GM12864 (cell line): ENCODE data around the gene NUP93.
A peak's percentile ranks its signal among the peaks of the same experiment; 100 is the strongest.

Source experiments
- DNase-seq: peaks from one replicate; pipeline ENCODE4 v3.0.0-alpha.2; 2011; ENCODE audit warnings: low read depth
- H3K4me3 ChIP-seq: 2 replicates; pipeline ENCODE4 v1.5.1; 2011; ENCODE audit warnings: mild to moderate bottlenecking, low read depth, low read length, control low read depth
- TF ChIP-seq, protein P1 (sequence below): IDR thresholded peaks from 2 replicates; pipeline ENCODE4 v1.5.1; 2011; ENCODE audit warnings: low read depth, mild to moderate bottlenecking, moderate library complexity, low read length, control low read depth, inconsistent platforms; ENCODE audit errors: missing control alignments

Gene NUP93

DNA sequence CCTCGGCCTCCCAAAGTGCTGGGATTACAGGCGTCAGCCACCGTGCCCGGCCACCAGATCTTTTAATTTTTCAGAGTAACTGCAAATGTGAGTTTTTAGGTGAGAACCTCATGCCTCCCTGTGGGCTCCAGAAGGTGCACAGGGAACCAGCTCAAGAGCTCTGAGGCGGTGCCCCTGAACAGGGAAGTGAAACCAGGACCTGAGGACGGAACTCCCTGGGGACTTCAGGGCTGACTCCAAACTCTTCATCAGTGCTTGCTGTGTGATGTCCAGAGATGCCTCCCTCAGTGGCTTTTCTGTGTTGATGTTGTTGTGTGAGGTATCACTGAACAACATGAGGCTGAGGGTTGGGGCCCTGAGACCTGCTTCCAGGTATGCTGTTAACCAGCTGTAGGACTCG, 158.9 kb downstream of the NUP93 start:
- DNase-seq: peak; percentile 66
- H3K4me3 ChIP-seq: no peak overlapping the region

DNA sequence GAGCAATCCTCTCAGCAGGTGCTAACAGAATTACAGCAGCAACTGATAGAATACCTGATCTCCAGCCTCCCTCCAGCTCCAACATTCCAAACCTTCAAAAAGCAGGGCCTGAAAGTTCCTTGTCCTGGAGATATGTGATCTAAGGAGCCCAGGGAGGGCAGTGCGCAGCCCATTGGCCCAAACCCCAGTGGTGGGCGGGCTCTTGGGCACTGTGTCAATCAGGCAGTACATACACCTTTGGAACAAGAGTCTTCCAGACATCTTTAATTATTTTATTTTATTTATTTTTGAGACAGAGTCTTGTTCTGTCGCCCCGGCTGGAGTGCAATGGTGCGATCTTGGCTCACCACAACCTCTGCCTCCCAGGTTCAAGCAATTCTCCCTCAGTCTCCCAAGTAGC, 159.3 kb downstream of the NUP93 start:
- no peak for DNase-seq
- TF ChIP-seq, protein P1, sequence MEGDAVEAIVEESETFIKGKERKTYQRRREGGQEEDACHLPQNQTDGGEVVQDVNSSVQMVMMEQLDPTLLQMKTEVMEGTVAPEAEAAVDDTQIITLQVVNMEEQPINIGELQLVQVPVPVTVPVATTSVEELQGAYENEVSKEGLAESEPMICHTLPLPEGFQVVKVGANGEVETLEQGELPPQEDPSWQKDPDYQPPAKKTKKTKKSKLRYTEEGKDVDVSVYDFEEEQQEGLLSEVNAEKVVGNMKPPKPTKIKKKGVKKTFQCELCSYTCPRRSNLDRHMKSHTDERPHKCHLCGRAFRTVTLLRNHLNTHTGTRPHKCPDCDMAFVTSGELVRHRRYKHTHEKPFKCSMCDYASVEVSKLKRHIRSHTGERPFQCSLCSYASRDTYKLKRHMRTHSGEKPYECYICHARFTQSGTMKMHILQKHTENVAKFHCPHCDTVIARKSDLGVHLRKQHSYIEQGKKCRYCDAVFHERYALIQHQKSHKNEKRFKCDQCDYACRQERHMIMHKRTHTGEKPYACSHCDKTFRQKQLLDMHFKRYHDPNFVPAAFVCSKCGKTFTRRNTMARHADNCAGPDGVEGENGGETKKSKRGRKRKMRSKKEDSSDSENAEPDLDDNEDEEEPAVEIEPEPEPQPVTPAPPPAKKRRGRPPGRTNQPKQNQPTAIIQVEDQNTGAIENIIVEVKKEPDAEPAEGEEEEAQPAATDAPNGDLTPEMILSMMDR: no peak
- H3K4me3 ChIP-seq: no peak overlapping the region

More for the DNA sequence above, 158.9 kb downstream of the NUP93 start:
- TF ChIP-seq, protein P1: no peak

DNA sequence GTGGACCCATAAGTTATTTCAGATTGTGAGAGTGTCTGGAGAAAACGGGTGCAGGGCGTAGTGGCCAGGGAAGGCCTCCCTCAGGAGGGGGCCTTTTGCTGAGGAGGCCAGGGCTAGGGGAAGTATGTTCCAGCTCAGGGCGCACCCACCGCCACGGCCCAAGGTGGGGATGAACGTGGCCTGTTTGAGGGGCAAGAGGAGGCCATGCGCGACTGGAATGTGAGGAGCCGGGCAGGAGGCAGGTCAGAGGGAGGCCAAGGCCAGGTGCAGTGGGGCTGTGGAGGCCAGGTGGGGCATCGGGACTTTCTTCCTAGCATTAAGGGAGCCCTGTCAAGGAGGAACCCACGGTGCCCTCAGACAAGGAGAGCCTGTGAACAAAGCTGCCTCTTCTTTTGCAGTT, 161.8 kb downstream of the NUP93 start:
- no peak overlapping the region for H3K4me3 ChIP-seq
- TF ChIP-seq, protein P1: no peak
- DNase-seq: no peak

DNA sequence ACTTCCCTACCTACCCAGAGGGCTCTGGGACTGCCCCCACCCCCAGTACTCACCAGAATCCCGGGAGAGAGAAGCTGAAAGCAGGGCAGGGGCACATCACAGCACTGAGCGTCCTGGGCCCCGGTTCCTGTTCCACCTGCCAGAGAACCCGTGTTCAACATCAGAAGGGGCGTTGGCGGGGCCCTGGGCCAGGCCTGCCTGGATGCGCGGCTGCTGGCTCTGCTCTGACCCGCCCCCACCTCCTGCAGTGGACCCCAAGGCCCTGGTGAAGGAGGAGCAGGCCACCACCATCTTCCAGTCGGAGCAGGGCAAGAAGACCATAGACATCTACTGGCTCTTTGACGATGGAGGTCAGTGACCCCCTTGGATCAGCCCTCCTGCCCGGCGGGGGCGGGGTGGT, 162.8 kb downstream of the NUP93 start:
- TF ChIP-seq, protein P1: no peak
- no peak overlapping the region for H3K4me3 ChIP-seq
- no peak for DNase-seq

DNA sequence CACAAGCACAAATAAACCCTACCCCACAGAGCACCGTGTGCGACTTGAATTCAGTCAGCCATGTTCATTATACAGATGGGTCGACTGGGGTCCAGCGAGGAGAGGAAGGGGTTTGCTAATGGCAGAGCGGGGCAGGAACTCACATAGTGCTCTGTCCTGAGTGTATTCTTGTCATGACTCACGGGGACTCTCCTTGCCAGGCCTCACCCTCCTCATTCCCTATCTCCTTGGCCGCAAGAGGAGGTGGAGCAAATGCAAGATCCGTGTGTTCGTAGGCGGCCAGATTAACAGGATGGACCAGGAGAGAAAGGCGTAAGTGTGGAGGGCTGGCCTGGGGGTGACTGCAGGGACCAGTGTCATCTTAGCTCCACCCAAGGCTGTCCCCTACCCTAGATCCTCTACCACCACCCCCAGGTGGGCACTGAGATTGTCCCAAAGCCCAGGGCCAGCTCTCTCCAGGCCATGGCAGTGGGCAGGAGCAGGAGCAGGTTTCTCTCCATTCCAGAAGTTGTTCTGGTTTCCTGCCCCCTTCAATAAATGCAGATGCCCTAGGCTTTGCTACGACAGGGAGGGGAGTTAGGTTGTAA, 164.5 kb downstream of the NUP93 start:
- TF ChIP-seq, protein P1: no peak
- H3K4me3 ChIP-seq: no peak overlapping the region

DNA sequence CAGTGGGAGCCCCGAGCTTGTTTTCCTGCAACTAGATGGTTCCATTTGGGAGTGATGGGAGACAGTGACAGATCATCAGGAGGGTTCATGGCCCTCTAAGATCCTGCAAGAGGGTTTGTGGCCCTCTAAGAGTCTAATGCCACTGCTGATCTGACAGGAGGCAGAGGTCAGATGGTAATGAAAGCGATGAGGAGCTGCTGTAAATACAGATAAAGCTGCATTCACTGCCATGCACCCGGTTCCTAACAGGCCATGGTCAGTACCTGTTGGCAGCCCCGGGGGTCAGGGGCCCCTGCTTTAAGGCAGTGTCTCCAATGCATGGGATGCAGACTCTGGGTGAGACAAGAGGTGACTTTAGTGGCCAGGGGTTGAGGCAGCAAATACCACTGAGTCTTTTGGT, 165.9 kb downstream of the NUP93 start:
- no peak overlapping the region for H3K4me3 ChIP-seq
- no peak for DNase-seq
- TF ChIP-seq, protein P1: no peak

More for the DNA sequence above, 164.5 kb downstream of the NUP93 start:
- DNase-seq: no peak

DNA sequence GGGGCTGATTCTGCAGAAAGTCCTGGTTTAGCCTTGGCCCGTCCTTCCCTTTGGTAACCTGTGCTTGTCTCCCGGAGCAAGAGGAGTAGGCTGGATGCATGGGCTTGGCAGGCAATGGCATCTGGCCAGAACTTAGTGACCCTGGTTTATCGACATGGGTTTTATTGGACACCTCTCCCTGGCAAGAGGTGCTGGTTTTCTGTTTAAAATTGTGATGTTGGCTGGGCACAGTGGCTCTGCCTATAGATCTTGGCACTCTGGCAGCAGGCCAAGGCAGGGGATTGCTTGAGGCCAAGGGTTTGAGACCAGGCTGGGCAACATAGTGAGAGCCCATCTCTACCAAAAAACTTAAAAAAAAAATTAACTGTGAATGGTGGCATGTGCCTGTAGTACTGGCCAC, 166.3 kb downstream of the NUP93 start:
- no peak overlapping the region for H3K4me3 ChIP-seq
- TF ChIP-seq, protein P1: no peak
- DNase-seq: no peak
